A549 (cell line): ENCODE measurements around the gene SEL1L3.

Experiments
- CTCF ChIP-seq: fragments of >200 bp; sonication (Bioruptor Twin); formaldehyde crosslinking; IDR thresholded peaks from 3 replicates; pipeline ENCODE4 v1.5.1; 2016
- POLR2A ChIP-seq: IDR thresholded peaks from 2 replicates; pipeline ENCODE4 v1.6.1; 2012; ENCODE audit warnings: mild to moderate bottlenecking, low read length
- RAD21 ChIP-seq, 2 experiments: fragments of >200 bp in 1 of 2; sonication (Bioruptor Twin) in 1 of 2; formaldehyde crosslinking in 1 of 2; IDR thresholded peaks in 1 of 2; conservative IDR thresholded peaks in 1 of 2; 2 replicates in 1 of 2; 3 replicates in 1 of 2; pipeline ENCODE4 v1.6.1; 2012 to 2018; ENCODE audit warnings: inconsistent platforms in 1 of 2

DNA sequence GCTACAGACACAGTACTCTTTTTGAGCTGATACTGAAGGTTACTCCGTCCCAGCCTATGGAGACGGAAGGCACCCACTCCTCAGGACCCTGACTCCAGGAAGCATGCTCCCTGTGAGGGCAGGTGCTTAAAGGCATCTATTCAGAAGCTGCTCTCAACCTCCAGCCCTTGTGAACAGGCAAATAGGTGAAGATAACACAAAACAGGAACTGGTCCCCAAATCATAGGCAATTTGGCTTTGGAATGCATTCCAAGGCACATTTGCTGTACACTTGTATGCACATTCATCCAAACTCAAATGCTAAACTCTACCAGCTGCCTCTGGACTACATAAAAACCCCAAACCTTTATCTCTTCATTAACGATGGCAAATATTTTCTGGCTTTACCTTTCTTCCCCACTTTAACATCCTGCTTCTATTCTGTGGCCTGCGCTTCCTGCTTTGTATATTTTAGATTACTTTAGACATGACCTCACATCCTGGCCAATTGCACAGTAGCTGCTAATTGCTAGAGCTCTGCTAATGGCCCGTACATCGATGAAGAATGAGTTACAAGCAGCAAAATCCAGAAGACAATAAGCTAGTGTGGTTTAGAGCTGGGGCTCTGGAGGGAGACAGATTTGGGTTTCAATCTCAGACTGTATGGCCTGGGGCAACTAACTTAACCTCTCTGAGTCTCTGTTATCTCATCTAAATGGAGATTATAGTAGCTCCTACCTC, 3.2 kb downstream of the SEL1L3 start:
- TF ChIP-seq POLR2A (no peak), RAD21 (conservative IDR thresholded peaks at IDR 0.05 in 1 of 2, IDR thresholded peaks at IDR 0.05 in 1 of 2) (no peak), CTCF (no peak)
